Activated CD4-positive, alpha-beta T cell treated with anti-CD3 and anti-CD28 coated beads, Interleukin-2, amount 50 U/mL, for 4 hours (primary cell): ENCODE data around the gene CECR2.

Source experiments
- DNase-seq, 2 experiments: peaks; one replicate each; pipeline ENCODE4 v3.0.0-alpha.2; 2020

Gene CECR2

GRCh38 chr22:17578136-17578754, 209.0 kb downstream of the CECR2 start:
- DNase-seq, result no peak

- DNase-seq, result no peak
Measured at GRCh38 chr22:17579535-17579981, 210.3 kb downstream of the CECR2 start.

- no peak for DNase-seq
Measured at GRCh38 chr22:17580441-17581031, 211.3 kb downstream of the CECR2 start.

GRCh38 chr22:17581056-17581455, 211.8 kb downstream of the CECR2 start:
- no peak for DNase-seq

GRCh38 chr22:17581631-17582030, 212.4 kb downstream of the CECR2 start:
- no peak for DNase-seq

- no peak for DNase-seq
Measured at GRCh38 chr22:17583151-17583550, 213.9 kb downstream of the CECR2 start.

GRCh38 chr22:17586831-17587440, 217.7 kb downstream of the CECR2 start:
- no peak for DNase-seq

- no peak for DNase-seq
Measured at GRCh38 chr22:17587629-17588028, 218.4 kb downstream of the CECR2 start.

GRCh38 chr22:17588606-17589005, 219.3 kb downstream of the CECR2 start:
- no peak for DNase-seq

GRCh38 chr22:17589810-17590375, 220.6 kb downstream of the CECR2 start:
- DNase-seq, result no peak

GRCh38 chr22:17590586-17590985, 221.3 kb downstream of the CECR2 start:
- no peak for DNase-seq

GRCh38 chr22:17592201-17592600, 222.9 kb downstream of the CECR2 start:
- DNase-seq, result no peak

GRCh38 chr22:17596226-17596625, 227.0 kb downstream of the CECR2 start:
- no peak for DNase-seq

- DNase-seq, result no peak
Measured at GRCh38 chr22:17597217-17597616, 228.0 kb downstream of the CECR2 start.

GRCh38 chr22:17598318-17598717, 229.1 kb downstream of the CECR2 start:
- no peak for DNase-seq

GRCh38 chr22:17601031-17601430, 231.8 kb downstream of the CECR2 start:
- no peak for DNase-seq

GRCh38 chr22:17603668-17604067, 234.4 kb downstream of the CECR2 start:
- no peak for DNase-seq

- DNase-seq, result no peak
Measured at GRCh38 chr22:17606496-17606895, 237.2 kb downstream of the CECR2 start.
